Esophagus (tissue), 2 donors: ENCODE data around the gene WASL. TPM values are rescaled to one million over a fixed set of nuclear protein-coding genes. Genes with fewer than 3 reads are reported as not detected.
"Not testable (repeated sequence)": the region's sequence is repeated elsewhere in the genome, so short reads cannot be mapped to it uniquely, and the experiment has no call there.

Experiments used
- H3K27ac ChIP-seq, 2 donors: one replicate each; pipeline ENCODE4 v1.5.1; 2013; ENCODE audit warnings: low read depth in 2 of 2, mild to moderate bottlenecking in 2 of 2, inconsistent platforms in 1 of 2, low read length in 1 of 2, moderate library complexity in 1 of 2
- H3K27me3 ChIP-seq, 2 donors: one replicate each; pipeline ENCODE4 v1.6.1; 2013; ENCODE audit warnings: low read length in 2 of 2, control low read depth in 1 of 2, mild to moderate bottlenecking in 1 of 2; ENCODE audit not compliant: insufficient read depth in 2 of 2, control insufficient read depth in 1 of 2
- H3K36me3 ChIP-seq, 2 donors: one replicate each; pipeline ENCODE4 v1.6.1; 2013; ENCODE audit warnings: low read length in 1 of 2; ENCODE audit not compliant: control insufficient read depth in 2 of 2, insufficient read depth in 2 of 2
- H3K4me1 ChIP-seq, 2 donors: one replicate each; pipeline ENCODE4 v1.6.1; 2013; ENCODE audit warnings: low read length in 1 of 2; ENCODE audit not compliant: control insufficient read depth in 2 of 2, insufficient read depth in 2 of 2
- H3K4me3 ChIP-seq, 2 donors: one replicate each; pipeline ENCODE4 v1.5.1; 2013; ENCODE audit warnings: low read length in 2 of 2, mild to moderate bottlenecking in 2 of 2, low read depth in 1 of 2, moderate library complexity in 1 of 2
- H3K9me3 ChIP-seq, 2 donors: one replicate each; pipeline ENCODE4 v1.6.1; 2013; ENCODE audit warnings: mild to moderate bottlenecking in 2 of 2, low read depth in 1 of 2, low read length in 1 of 2, moderate library complexity in 1 of 2; ENCODE audit not compliant: control insufficient read depth in 2 of 2, insufficient read depth in 1 of 2
- WGBS, 2 donors: extraction: QIAGEN DNeasy Blood & Tissue Kit; methylation state at CpG; one replicate each; pipeline ENCODE4 v1.1.7; 2013; 5-methylcytosine and 5-hydroxymethylcytosine counted together
- polyA plus RNA-seq, 2 donors: library from polyadenylated mRNA; stranded (reverse); fragments of 200-250 nt; gene quantifications; one replicate each; pipeline ENCODE4 v1.2.3, GENCODE V29; 2013
- donor health status: healthy with polysubstance abuse.
- donor health status: Bipolar disorder and iron deficiency.

The WASL gene
- polyA plus RNA-seq, 2 donors: 13.7 to 20.7 TPM

- Histone ChIP-seq H3K27ac (no peak overlapping the region), H3K4me1 (no peaks in the 10 kb centered on the region), H3K36me3 (no peaks in the 10 kb centered on the region), H3K9me3 (no peaks in the 10 kb centered on the region), H3K27me3 (no peaks in the 10 kb centered on the region), H3K4me3 (no peak overlapping the region)
Observed at GRCh38 chr7:123741940-123742339, 6.9 kb downstream of the WASL start.

DNA sequence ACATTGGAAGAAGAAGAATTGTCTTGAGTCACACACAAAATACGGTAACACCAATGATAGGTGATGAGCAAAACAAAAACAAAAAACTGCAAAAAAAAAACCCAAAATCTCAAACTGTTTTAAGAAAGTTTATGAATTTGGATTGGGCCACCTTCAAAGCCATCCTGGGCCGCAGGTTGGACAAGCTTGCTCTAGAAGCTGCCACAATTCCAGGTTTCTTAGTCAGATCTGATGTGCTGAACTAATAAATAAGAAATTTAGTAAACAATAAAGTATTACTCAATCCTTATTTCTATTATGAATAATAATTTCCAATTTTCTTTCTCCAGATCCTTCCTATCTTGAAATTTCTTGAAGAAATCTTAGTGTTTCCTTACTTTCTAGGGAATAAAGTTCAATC lies 10.0 kb downstream of the WASL start:
- Histone ChIP-seq H3K4me3 (no peak overlapping the region), H3K36me3 (no peaks in the 10 kb centered on the region), H3K4me1 (no peaks in the 10 kb centered on the region), H3K27ac (no peak overlapping the region), H3K27me3 (no peaks in the 10 kb centered on the region), H3K9me3 (no peaks in the 10 kb centered on the region)
- 85 to 89% methylated on average over 2 of the region's 2 CpGs for WGBS, 2 donors

DNA sequence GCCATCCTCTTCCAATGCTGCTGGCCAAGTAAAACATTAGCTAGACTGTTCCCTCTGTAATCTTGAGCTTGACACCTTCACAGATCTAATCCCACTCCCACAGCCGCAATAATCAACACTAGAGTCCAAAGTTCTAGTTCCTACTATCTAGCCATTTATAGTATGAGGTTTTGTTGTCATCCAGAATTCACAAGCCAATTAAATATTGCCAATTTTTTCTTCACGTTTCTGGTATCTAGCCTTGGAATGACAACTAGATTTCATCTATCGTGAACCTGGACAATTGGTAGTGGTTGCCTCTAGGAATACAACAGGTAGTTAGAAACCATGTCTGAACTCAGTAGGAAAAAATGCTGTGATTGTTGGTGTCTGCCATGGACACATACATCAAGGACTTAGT lies 10.4 kb downstream of the WASL start:
- WGBS, 2 donors: 64 to 89% methylated on average over 3 of the region's 3 CpGs
- Histone ChIP-seq H3K4me1 (no peaks in the 10 kb centered on the region), H3K36me3 (no peaks in the 10 kb centered on the region), H3K27me3 (no peaks in the 10 kb centered on the region), H3K9me3 (no peaks in the 10 kb centered on the region), H3K4me3 (no peak overlapping the region), H3K27ac (no peak overlapping the region)

GRCh38 chr7:123737168-123737674 lies 11.6 kb downstream of the WASL start:
- H3K9me3 ChIP-seq, H3K4me1 ChIP-seq: not testable (repeated sequence)

DNA sequence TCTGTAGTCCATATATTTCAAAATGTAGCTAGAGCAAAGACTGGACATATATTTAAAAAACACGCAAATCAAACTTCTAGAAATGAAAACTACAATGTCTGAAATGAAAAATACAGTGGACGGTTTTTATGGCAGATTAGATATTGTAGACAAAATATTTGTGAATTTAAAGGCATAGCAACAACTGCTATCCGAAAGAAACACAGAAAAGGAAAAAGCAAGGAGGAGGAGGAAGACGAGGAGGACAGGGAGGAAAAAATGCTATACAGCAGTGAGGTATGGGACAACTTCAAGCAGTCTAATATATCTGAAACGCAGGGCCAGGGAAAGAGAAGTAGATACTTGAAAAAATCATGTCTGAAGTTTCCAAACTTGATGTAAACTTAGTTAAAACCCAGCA lies 13.3 kb downstream of the WASL start:
- Histone ChIP-seq H3K27ac (no peak overlapping the region), H3K27me3 (no peaks in the 10 kb centered on the region), H3K4me3 (no peak overlapping the region), H3K36me3 (no peaks in the 10 kb centered on the region), H3K4me1 (no peaks in the 10 kb centered on the region), H3K9me3 (no peaks in the 10 kb centered on the region)
- 90 to 94% methylated on average over 5 of the region's 5 CpGs for WGBS, 2 donors

More at GRCh38 chr7:123737168-123737674, 11.6 kb downstream of the WASL start:
- not testable (repeated sequence) for H3K36me3 ChIP-seq, H3K27ac ChIP-seq, H3K27me3 ChIP-seq, H3K4me3 ChIP-seq
- 96 to 97% methylated on average over 10 of the region's 10 CpGs for WGBS, 2 donors

- H3K27ac ChIP-seq: no peak overlapping the region
- no peaks in the 10 kb centered on the region for H3K9me3 ChIP-seq
- H3K4me1 ChIP-seq: no peaks in the 10 kb centered on the region
- H3K4me3 ChIP-seq: no peak overlapping the region
- 85 to 96% methylated on average over 3 of the region's 3 CpGs for WGBS, 2 donors
- no peaks in the 10 kb centered on the region for H3K36me3 ChIP-seq
- H3K27me3 ChIP-seq: no peaks in the 10 kb centered on the region
Observed at GRCh38 chr7:123734498-123734897, 14.3 kb downstream of the WASL start.

- Histone ChIP-seq H3K27me3 (no peaks in the 10 kb centered on the region), H3K4me3 (no peak overlapping the region), H3K36me3 (no peaks in the 10 kb centered on the region), H3K4me1 (no peaks in the 10 kb centered on the region), H3K9me3 (no peaks in the 10 kb centered on the region), H3K27ac (no peak overlapping the region)
- WGBS, 2 donors: 89 to 96% methylated on average over 3 of the region's 3 CpGs
Observed at GRCh38 chr7:123732413-123733091, 16.3 kb downstream of the WASL start.

- Histone ChIP-seq H3K36me3 (no peaks in the 10 kb centered on the region), H3K27me3 (no peaks in the 10 kb centered on the region), H3K9me3 (no peaks in the 10 kb centered on the region), H3K4me1 (no peaks in the 10 kb centered on the region), H3K4me3 (no peak overlapping the region), H3K27ac (no peak overlapping the region)
- WGBS, 2 donors: 84 to 96% methylated on average over 1 of the region's 1 CpG
Observed at GRCh38 chr7:123729218-123729578, 19.6 kb downstream of the WASL start.

DNA sequence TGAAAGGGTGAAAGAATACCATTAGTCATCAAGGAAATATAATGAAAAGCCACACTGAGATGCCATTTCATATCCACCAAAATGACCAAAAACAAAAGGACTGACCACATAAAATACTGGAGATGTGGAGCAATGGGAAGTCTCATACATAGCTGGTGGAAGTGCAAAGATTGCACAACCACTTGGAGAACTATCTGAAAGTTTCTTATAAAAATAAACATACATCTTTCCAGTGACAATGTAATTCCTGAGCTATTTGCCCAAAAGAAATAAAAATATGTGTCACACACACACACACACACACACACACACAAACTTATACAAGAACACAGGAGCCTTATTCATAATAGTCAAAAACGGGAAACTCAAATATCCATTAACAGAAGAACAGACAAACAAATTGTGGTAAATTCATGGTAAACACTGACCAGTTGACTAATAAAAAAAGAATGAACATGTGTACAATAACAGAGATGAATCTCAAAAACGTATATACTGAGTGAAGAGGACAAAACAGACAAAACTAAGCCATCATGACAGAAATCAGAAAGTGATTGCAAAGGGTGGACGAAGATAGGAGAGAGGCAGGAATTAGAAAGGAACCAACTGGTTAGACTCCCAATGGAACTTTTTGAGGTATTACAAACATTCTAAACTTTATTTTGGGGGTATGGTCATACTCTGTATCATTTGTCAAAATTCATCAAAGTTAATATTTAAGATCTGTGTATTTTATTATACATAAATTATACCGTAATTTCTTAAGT lies 21.5 kb downstream of the WASL start:
- no peaks in the 10 kb centered on the region for H3K4me1 ChIP-seq
- H3K36me3 ChIP-seq: no peaks in the 10 kb centered on the region
- H3K27me3 ChIP-seq: no peaks in the 10 kb centered on the region
- WGBS, 2 donors: 68 to 76% methylated on average over 4 of the region's 4 CpGs
- H3K27ac ChIP-seq: no peak overlapping the region
- H3K9me3 ChIP-seq: no peaks in the 10 kb centered on the region
- no peak overlapping the region for H3K4me3 ChIP-seq
